CD4-positive, alpha-beta T cell (primary cell): ENCODE results near the gene LRP8. TPM values are rescaled to one million over a fixed set of nuclear protein-coding genes. Genes with fewer than 3 reads are reported as not detected.

Experiments used
- ATAC-seq: fragments of 200-7000 bp; cut with Tn5 transposase; one replicate; pipeline ENCODE4 v1.10.0; 2022; ENCODE audit warnings: mild to moderate bottlenecking; ENCODE audit not compliant: poor library complexity
- CTCF ChIA-PET: fragments of 350-600 bp; sonication (Branson Sonifier 250); formaldehyde crosslinking; loops from one replicate; lab custom pipeline; 2021; ENCODE audit warnings: antibody characterized with exemption, inconsistent platforms; lab: Charles Lee
- POLR2A ChIA-PET: fragments of 350-600 bp; sonication (Branson Sonifier 250); formaldehyde crosslinking; loops from one replicate; lab custom pipeline; 2021; ENCODE audit warnings: antibody characterized with exemption, inconsistent platforms; lab: Charles Lee
- DNase-seq, 14 experiments: peaks; one replicate each; pipeline ENCODE4 v3.0.0-alpha.2; 2013 to 2020; ENCODE audit warnings: mixed read lengths in 2 of 14
- H3K27ac ChIP-seq, 2 donors: one replicate each; pipeline versions ENCODE4 v1.5.1 to v1.7.0; 2013; ENCODE audit warnings: low read length in 2 of 2, low read depth in 1 of 2, mild to moderate bottlenecking in 1 of 2
- H3K27me3 ChIP-seq, 2 experiments: 1 replicate in 1 of 2; 2 replicates in 1 of 2; pipeline versions ENCODE4 v1.6.1 to v1.7.0; 2013; ENCODE audit warnings: low read length in 2 of 2, control low read depth in 1 of 2, mild to moderate bottlenecking in 1 of 2, moderate library complexity in 1 of 2; ENCODE audit not compliant: insufficient read depth in 2 of 2, control insufficient read depth in 1 of 2
- H3K36me3 ChIP-seq: one replicate; pipeline ENCODE4 v1.6.1; 2013; ENCODE audit warnings: low read length, control low read depth; ENCODE audit not compliant: insufficient read depth
- H3K4me1 ChIP-seq: one replicate; pipeline ENCODE4 v1.6.1; 2013; ENCODE audit warnings: low read length, control low read depth; ENCODE audit not compliant: insufficient read depth
- H3K4me3 ChIP-seq: one replicate; pipeline ENCODE4 v1.5.1; 2013; ENCODE audit warnings: mild to moderate bottlenecking, low read length, moderate library complexity
- H3K9me3 ChIP-seq, 2 experiments: 1 replicate in 1 of 2; 2 replicates in 1 of 2; pipeline versions ENCODE4 v1.6.1 to v1.7.0; 2013; ENCODE audit warnings: low read length in 2 of 2, mild to moderate bottlenecking in 2 of 2, control low read depth in 1 of 2, moderate library complexity in 1 of 2; ENCODE audit not compliant: control insufficient read depth in 1 of 2, insufficient read depth in 1 of 2
- H3K27ac Mint-ChIP-seq: one replicate; pipeline ENCODE4 v1.8.0; 2020; ENCODE audit warnings: mixed read lengths
- H3K27me3 Mint-ChIP-seq: one replicate; pipeline ENCODE4 v1.8.0; 2021; ENCODE audit warnings: mixed read lengths
- H3K36me3 Mint-ChIP-seq: one replicate; pipeline ENCODE4 v1.8.0; 2021; ENCODE audit warnings: low read depth, mixed read lengths
- H3K4me1 Mint-ChIP-seq: one replicate; pipeline ENCODE4 v1.8.0; 2021; ENCODE audit warnings: low read depth, mixed read lengths
- H3K4me3 Mint-ChIP-seq: one replicate; pipeline ENCODE4 v1.8.0; 2020; ENCODE audit warnings: mild to moderate bottlenecking, mixed read lengths
- H3K9me3 Mint-ChIP-seq: one replicate; pipeline ENCODE4 v1.8.0; 2020; ENCODE audit warnings: mixed read lengths
- CTCF ChIP-seq: fragments of 200-600 bp; IDR thresholded peaks from one replicate; pipeline ENCODE4 v1.8.0; 2022; ENCODE audit warnings: antibody characterized with exemption, mild to moderate bottlenecking
- intact Hi-C, 2 experiments: fragments of 100-400 bp; cut with DNase I in 1 of 2; cut with micrococcal nuclease in 1 of 2; formaldehyde crosslinking; loops; one replicate each; pipeline versions ENCODE4 v1.15.1 to v1.9.0; 2023 to 2025; cut with DNase I, micrococcal nuclease
- total RNA-seq, 174 experiments: library from RNA in 2 of 174; stranded (reverse) in 2 of 174; gene quantifications; one replicate each; pipeline ENCODE4 v1.2.3 and lab custom pipeline; 2021 to 2026

Gene LRP8
- total RNA-seq, 2 experiments from 2014 or later: 8.1 to 11.5 TPM

GRCh38 chr1:53220171-53220961, 107.5 kb downstream of the LRP8 start, which contains the start of gene CZIB:
Gene CZIB (minus strand): TSS chr1:53220634. CDS start chr1:53220575, 59 bp downstream.
- Mint-ChIP-seq H3K4me3 (peak within 1 kb of the TSS; percentile 98), H3K4me1 (peaks cover 35% of the 10 kb centered on the region), H3K9me3 (no peaks in the 10 kb centered on the region), H3K27me3 (no peaks in the 10 kb centered on the region), H3K27ac (peak within 1 kb of the TSS; percentile 97), H3K36me3 (peaks cover 45% of the 10 kb centered on the region)
- Histone ChIP-seq H3K4me3 (peak within 1 kb of the TSS; percentile 84), H3K27me3 (no peaks in the 10 kb centered on the region), H3K36me3 (peaks cover 19% of the 10 kb centered on the region), H3K9me3 (no peaks in the 10 kb centered on the region), H3K4me1 (peaks cover 19% of the 10 kb centered on the region), H3K27ac (peak within 1 kb of the TSS; percentile 95 to 96)
- ChIA-PET POLR2A (interaction anchor here (0.7 to 3.3 kb wide), 4 partner anchors 15 to 299 kb away, joined by 3 to 13 read pairs (median 8); partner anchors contain the start of genes CPT2 and ECHDC2), CTCF (interaction anchor here (0.5 to 1.3 kb wide), 3 partner anchors 22 to 38 kb away, joined by 3 read pairs; no protein-coding TSS in a partner anchor)
- intact Hi-C loops: loop anchor here (1.0 to 10.0 kb wide), 2 partner anchors 24 to 1544 kb away; partner anchors contain the start of genes CPT2 (in 1 of the 2) and PARS2 (in 1 of the 2)
- DNase-seq: peak; percentile 80 to 96 (median 89)
- ATAC-seq: peak; percentile 90
- no peak for TF ChIP-seq CTCF

GRCh38 chr1:53219711-53220110, 108.2 kb downstream of the LRP8 start:
- H3K4me3 ChIP-seq: peak overlapping the region; percentile 84
- peak overlapping the region; percentile 95 to 96 for H3K27ac ChIP-seq
- H3K27me3 ChIP-seq: no peaks in the 10 kb centered on the region
- peaks cover 51% of the 10 kb centered on the region for H3K36me3 Mint-ChIP-seq
- peak overlapping the region; percentile 98 for H3K4me3 Mint-ChIP-seq
- peak overlapping the region; percentile 97 for H3K27ac Mint-ChIP-seq
- ChIA-PET CTCF (interaction anchor here (1.1 to 1.3 kb wide), 2 partner anchors 21 to 37 kb away, joined by 3 read pairs; no protein-coding TSS in a partner anchor), POLR2A (interaction anchor here (0.6 to 3.3 kb wide), 6 partner anchors 11 to 298 kb away, joined by 3 to 13 read pairs (median 4); partner anchors contain the start of genes CPT2 and ECHDC2)
- H3K27me3 Mint-ChIP-seq: no peaks in the 10 kb centered on the region
- H3K36me3 ChIP-seq: peaks cover 21% of the 10 kb centered on the region
- ATAC-seq: no peak
- H3K9me3 ChIP-seq: no peaks in the 10 kb centered on the region
- no peak for DNase-seq
- peaks cover 19% of the 10 kb centered on the region for H3K4me1 ChIP-seq
- no peak for TF ChIP-seq CTCF
- peaks cover 35% of the 10 kb centered on the region for H3K4me1 Mint-ChIP-seq
- intact Hi-C loops: loop anchor here (1.0 to 10.0 kb wide), 3 partner anchors 22 to 1545 kb away; partner anchors contain the start of genes CPT2 (in 1 of the 2) and PARS2 (in 1 of the 2)
- H3K9me3 Mint-ChIP-seq: no peaks in the 10 kb centered on the region

- no peak for DNase-seq
- no peaks in the 10 kb centered on the region for H3K9me3 ChIP-seq
- no peak for ATAC-seq
- no peaks in the 10 kb centered on the region for H3K27me3 ChIP-seq
- no peaks in the 10 kb centered on the region for H3K9me3 Mint-ChIP-seq
- H3K4me1 Mint-ChIP-seq: peaks cover 35% of the 10 kb centered on the region
- H3K4me3 ChIP-seq: no peak overlapping the region
- H3K27ac ChIP-seq: no peak overlapping the region
- CTCF ChIA-PET: no interaction called here
- intact Hi-C loops: no loop called here
- POLR2A ChIA-PET: no interaction called here
- peak overlapping the region; percentile 97 for H3K27ac Mint-ChIP-seq
- peaks cover 35% of the 10 kb centered on the region for H3K36me3 ChIP-seq
- no peaks in the 10 kb centered on the region for H3K27me3 Mint-ChIP-seq
- H3K4me1 ChIP-seq: peaks cover 19% of the 10 kb centered on the region
- peaks cover 62% of the 10 kb centered on the region for H3K36me3 Mint-ChIP-seq
- no peak for TF ChIP-seq CTCF
- H3K4me3 Mint-ChIP-seq: no peak overlapping the region
Measured at GRCh38 chr1:53218201-53218600, 109.7 kb downstream of the LRP8 start.
